Fibroblast of lung (primary cell): ENCODE results near the gene GCSAM. TPM values are rescaled to one million over a fixed set of nuclear protein-coding genes. Genes with fewer than 3 reads are reported as not detected.
A peak's percentile ranks its signal among the peaks of the same experiment; 100 is the strongest.

Experiments
- DNase-seq, 2 donors: peaks; one replicate each; pipeline versions ENCODE4 v3.0.0 to v3.0.0-alpha.2; 2010; ENCODE audit warnings: low read depth in 2 of 2
- H2AFZ ChIP-seq: 2 replicates; pipeline ENCODE4 v1.5.1; 2012; ENCODE audit warnings: low read length, control low read depth, inconsistent platforms
- H3K27ac ChIP-seq: 2 replicates; pipeline ENCODE4 v1.5.1; 2011; ENCODE audit warnings: low read length, control low read depth; ENCODE audit not compliant: insufficient read depth
- H3K27me3 ChIP-seq: 2 replicates; pipeline ENCODE4 v1.5.1; 2011; ENCODE audit warnings: mild to moderate bottlenecking, low read length; ENCODE audit not compliant: control insufficient read depth, insufficient read depth
- H3K36me3 ChIP-seq: 2 replicates; pipeline ENCODE4 v1.5.1; 2011; ENCODE audit warnings: low read length; ENCODE audit not compliant: control insufficient read depth, insufficient read depth
- H3K4me1 ChIP-seq: 2 replicates; pipeline ENCODE4 v1.5.1; 2011; ENCODE audit warnings: low read length; ENCODE audit not compliant: control insufficient read depth, insufficient read depth; ENCODE audit errors: extremely low read depth
- H3K4me2 ChIP-seq: 2 replicates; pipeline ENCODE4 v1.5.1; 2011; ENCODE audit warnings: low read length, control low read depth; ENCODE audit not compliant: insufficient read depth; ENCODE audit errors: extremely low read depth
- H3K4me3 ChIP-seq, 4 experiments: fragments of 200-600 bp in 1 of 4; sonication (generic) in 1 of 4; replicated peaks in 1 of 4; 2 replicates each; pipeline ENCODE4 v1.5.1; 2011 to 2016; ENCODE audit warnings: low read length in 4 of 4, low read depth in 3 of 4, mild to moderate bottlenecking in 3 of 4, control low read depth in 2 of 4, inconsistent platforms in 1 of 4, mixed read lengths in 1 of 4; ENCODE audit not compliant: insufficient read depth in 1 of 4; ENCODE audit errors: control extremely low read depth in 1 of 4
- H3K79me2 ChIP-seq: 2 replicates; pipeline ENCODE4 v1.5.1; 2012; ENCODE audit warnings: mild to moderate bottlenecking, low read length, inconsistent platforms; ENCODE audit not compliant: control insufficient read depth, insufficient read depth
- H3K9ac ChIP-seq: 2 replicates; pipeline ENCODE4 v1.5.1; 2011; ENCODE audit warnings: mild to moderate bottlenecking, low read length, control low read depth; ENCODE audit not compliant: insufficient read depth
- H3K9me3 ChIP-seq: 2 replicates; pipeline ENCODE4 v1.5.1; 2012; ENCODE audit warnings: low read depth, low read length; ENCODE audit not compliant: control insufficient read depth, insufficient read depth
- H4K20me1 ChIP-seq: 2 replicates; pipeline ENCODE4 v1.5.1; 2011; ENCODE audit warnings: low read length; ENCODE audit not compliant: control insufficient read depth, insufficient read depth; ENCODE audit errors: extremely low read depth
- CTCF ChIP-seq, 2 donors: IDR thresholded peaks in 1 of 2; conservative IDR thresholded peaks in 1 of 2; 1 replicate in 1 of 2; 2 replicates in 1 of 2; pipeline ENCODE4 v1.5.1; 2011 to 2012; ENCODE audit warnings: low read length in 2 of 2, control low read depth in 1 of 2, inconsistent platforms in 1 of 2, low read depth in 1 of 2, mild to moderate bottlenecking in 1 of 2
- EZH2 ChIP-seq: IDR thresholded peaks from 2 replicates; pipeline ENCODE4 v1.5.1; 2012; ENCODE audit warnings: low read length, control low read depth, mild to moderate bottlenecking; ENCODE audit errors: missing control alignments
- polyA plus RNA-seq, 2 donors: library from polyadenylated mRNA; depleted of rRNA in 1 of 2; stranded (reverse) in 1 of 2; unstranded in 1 of 2; fragments of >200 nt; gene quantifications; 2 replicates each; pipeline ENCODE4 v1.2.1, GENCODE V29; 2011 to 2012; ENCODE audit warnings: missing spikeins in 1 of 2
- total RNA-seq: library from RNA; depleted of rRNA; stranded (reverse); fragments of >200 nt; gene quantifications from 2 replicates; pipeline ENCODE4 v1.2.1, GENCODE V29; 2014

GCSAM gene
- total and polyA plus RNA-seq, 2 donors (not counting 1 experiment from before 2014, with no cell fraction given): not detected

GRCh38 chr3:112149136-112149535, 16.1 kb upstream of the GCSAM start:
- no peak overlapping the region for H3K4me2 ChIP-seq
- H3K27ac ChIP-seq: no peak overlapping the region
- no peak overlapping the region for H3K9ac ChIP-seq
- H3K4me1 ChIP-seq: no peaks in the 10 kb centered on the region
- no peaks in the 10 kb centered on the region for H3K27me3 ChIP-seq
- H4K20me1 ChIP-seq: no peaks in the 10 kb centered on the region
- TF ChIP-seq CTCF (conservative IDR thresholded peaks at IDR 0.05 in 1 of 2, IDR thresholded peaks at IDR 0.05 in 1 of 2; ENCODE audit: low read depth in 1 of 2, low read length in 2 of 2): no peak
- TF ChIP-seq EZH2: no peak
- no peak for DNase-seq
- H2AFZ ChIP-seq: no peak overlapping the region
- H3K36me3 ChIP-seq: no peaks in the 10 kb centered on the region
- no peaks in the 10 kb centered on the region for H3K79me2 ChIP-seq
- H3K9me3 ChIP-seq: no peaks in the 10 kb centered on the region
- no peak overlapping the region for H3K4me3 ChIP-seq

- Histone ChIP-seq H3K79me2 (no peaks in the 10 kb centered on the region), H3K27ac (no peak overlapping the region), H4K20me1 (no peaks in the 10 kb centered on the region), H3K9ac (no peak overlapping the region), H2AFZ (no peak overlapping the region), H3K27me3 (no peaks in the 10 kb centered on the region), H3K4me1 (no peaks in the 10 kb centered on the region), H3K4me3 (no peak overlapping the region), H3K4me2 (no peak overlapping the region), H3K36me3 (no peaks in the 10 kb centered on the region), H3K9me3 (no peaks in the 10 kb centered on the region)
- DNase-seq: no peak
- TF ChIP-seq CTCF (conservative IDR thresholded peaks at IDR 0.05 in 1 of 2, IDR thresholded peaks at IDR 0.05 in 1 of 2; ENCODE audit: low read depth in 1 of 2, low read length in 2 of 2) (no peak), EZH2 (no peak)
Observed at GRCh38 chr3:112143689-112144088, 10.6 kb upstream of the GCSAM start.

- Histone ChIP-seq H3K27me3 (no peaks in the 10 kb centered on the region), H3K36me3 (no peaks in the 10 kb centered on the region), H3K9me3 (no peaks in the 10 kb centered on the region), H3K4me3 (no peak overlapping the region), H4K20me1 (no peaks in the 10 kb centered on the region), H3K4me1 (no peaks in the 10 kb centered on the region), H3K9ac (no peak overlapping the region), H3K79me2 (no peaks in the 10 kb centered on the region), H3K4me2 (no peak overlapping the region), H3K27ac (no peak overlapping the region), H2AFZ (no peak overlapping the region)
- peak in 1 of 2 donors; percentile 26 for DNase-seq
- TF ChIP-seq CTCF (conservative IDR thresholded peaks at IDR 0.05 in 1 of 2, IDR thresholded peaks at IDR 0.05 in 1 of 2; ENCODE audit: low read depth in 1 of 2, low read length in 2 of 2) (no peak), EZH2 (no peak)
Observed at GRCh38 chr3:112143251-112143650, 10.2 kb upstream of the GCSAM start.
